ENCODE measurements around the gene ARRB1.

DNA sequence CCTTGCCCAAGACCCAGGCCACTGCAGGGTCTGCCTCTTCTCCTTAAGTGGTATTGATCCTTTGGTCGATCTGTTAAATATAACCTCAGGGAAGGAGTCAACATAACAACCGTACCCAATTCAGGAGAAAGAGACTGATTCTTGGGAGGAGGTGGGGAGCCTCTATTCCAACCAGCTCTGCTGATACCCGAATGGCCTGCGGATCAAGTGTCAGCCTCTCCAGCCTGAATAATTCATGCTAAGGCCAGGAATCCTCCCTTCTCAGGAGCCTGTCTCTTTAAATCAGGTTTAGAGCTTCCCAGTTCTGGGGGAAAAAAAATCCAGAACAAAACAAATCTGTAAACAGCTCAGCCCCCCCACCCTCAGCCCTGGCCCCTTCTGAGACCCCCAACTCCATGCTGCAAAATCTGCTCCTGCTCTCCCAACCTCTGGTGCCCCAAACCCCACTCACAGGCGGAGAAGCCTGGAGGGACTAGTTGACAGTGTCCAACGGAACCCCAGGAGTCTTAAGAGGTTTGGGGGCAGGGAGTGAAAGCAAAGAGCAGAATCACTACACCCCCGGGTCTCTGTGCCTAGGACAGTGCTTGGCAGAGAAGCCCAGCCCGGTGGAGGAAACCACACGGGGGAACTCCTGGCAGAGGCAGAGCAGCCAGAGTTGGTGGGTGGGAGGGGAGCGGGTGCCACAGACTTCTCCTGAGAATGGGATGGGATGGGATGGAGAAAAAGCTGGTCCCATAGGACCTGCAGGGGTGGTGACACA lies 111.8 kb downstream of the ARRB1 start:
- TF ChIP-seq, protein P1, sequence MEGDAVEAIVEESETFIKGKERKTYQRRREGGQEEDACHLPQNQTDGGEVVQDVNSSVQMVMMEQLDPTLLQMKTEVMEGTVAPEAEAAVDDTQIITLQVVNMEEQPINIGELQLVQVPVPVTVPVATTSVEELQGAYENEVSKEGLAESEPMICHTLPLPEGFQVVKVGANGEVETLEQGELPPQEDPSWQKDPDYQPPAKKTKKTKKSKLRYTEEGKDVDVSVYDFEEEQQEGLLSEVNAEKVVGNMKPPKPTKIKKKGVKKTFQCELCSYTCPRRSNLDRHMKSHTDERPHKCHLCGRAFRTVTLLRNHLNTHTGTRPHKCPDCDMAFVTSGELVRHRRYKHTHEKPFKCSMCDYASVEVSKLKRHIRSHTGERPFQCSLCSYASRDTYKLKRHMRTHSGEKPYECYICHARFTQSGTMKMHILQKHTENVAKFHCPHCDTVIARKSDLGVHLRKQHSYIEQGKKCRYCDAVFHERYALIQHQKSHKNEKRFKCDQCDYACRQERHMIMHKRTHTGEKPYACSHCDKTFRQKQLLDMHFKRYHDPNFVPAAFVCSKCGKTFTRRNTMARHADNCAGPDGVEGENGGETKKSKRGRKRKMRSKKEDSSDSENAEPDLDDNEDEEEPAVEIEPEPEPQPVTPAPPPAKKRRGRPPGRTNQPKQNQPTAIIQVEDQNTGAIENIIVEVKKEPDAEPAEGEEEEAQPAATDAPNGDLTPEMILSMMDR (IDR thresholded peaks at IDR 0.05) = no peak
- no peak for TF ChIP-seq POLR2A (IDR thresholded peaks at IDR 0.05)

Measured in thyroid gland (tissue), 4 donors.